Keratinocyte (primary cell): ENCODE results near the gene HIVEP1. TPM values are rescaled to one million over a fixed set of nuclear protein-coding genes. Genes with fewer than 3 reads are reported as not detected.

ENCODE experiments used
- DNase-seq: peaks from one replicate; pipeline ENCODE4 v3.0.0-alpha.2; 2011; ENCODE audit warnings: low read depth, missing footprints, low spot score
- FAIRE-seq: peaks from 2 replicates; lab custom pipeline; 2011; peaks lifted over from hg19 to GRCh38; lab: Jason Lieb, UNC
- H2AFZ ChIP-seq: 2 replicates; pipeline ENCODE4 v1.6.0; 2012; ENCODE audit warnings: low read length, control low read depth, inconsistent platforms; ENCODE audit not compliant: control insufficient read depth
- H3K27ac ChIP-seq: 2 replicates; pipeline ENCODE4 v1.5.1; 2011; ENCODE audit warnings: low read length; ENCODE audit not compliant: control insufficient read depth, insufficient read depth
- H3K27me3 ChIP-seq: 3 replicates; pipeline ENCODE4 v1.6.0; 2011; ENCODE audit warnings: low read length; ENCODE audit not compliant: control insufficient read depth, insufficient read depth; ENCODE audit errors: extremely low read depth
- H3K36me3 ChIP-seq, 2 experiments: 2 replicates in 1 of 2; 3 replicates in 1 of 2; pipeline ENCODE4 v1.5.1; 2011; ENCODE audit warnings: low read length in 2 of 2, mild to moderate bottlenecking in 1 of 2; ENCODE audit not compliant: control insufficient read depth in 2 of 2, insufficient read depth in 2 of 2; ENCODE audit errors: extremely low read depth in 1 of 2
- H3K4me1 ChIP-seq: 3 replicates; pipeline ENCODE4 v1.5.1; 2011; ENCODE audit warnings: low read length; ENCODE audit not compliant: control insufficient read depth, insufficient read depth; ENCODE audit errors: extremely low read depth
- H3K4me2 ChIP-seq: 3 replicates; pipeline ENCODE4 v1.6.0; 2011; ENCODE audit warnings: low read depth, low read length; ENCODE audit not compliant: control insufficient read depth, insufficient read depth; ENCODE audit errors: extremely low read depth
- H3K4me3 ChIP-seq, 3 experiments: fragments of 200-600 bp in 1 of 3; sonication (generic) in 1 of 3; 2 replicates in 2 of 3; 3 replicates in 1 of 3; pipeline ENCODE4 v1.5.1; 2011 to 2016; ENCODE audit warnings: low read length in 3 of 3, mild to moderate bottlenecking in 3 of 3, control low read depth in 2 of 3, inconsistent platforms in 1 of 3, low read depth in 1 of 3, mixed read lengths in 1 of 3, mixed run types in 1 of 3, moderate library complexity in 1 of 3; ENCODE audit not compliant: control insufficient read depth in 2 of 3, insufficient read depth in 2 of 3; ENCODE audit errors: extremely low read depth in 1 of 3
- H3K79me2 ChIP-seq: 2 replicates; pipeline ENCODE4 v1.6.0; 2012; ENCODE audit warnings: low read length; ENCODE audit not compliant: control insufficient read depth, insufficient read depth
- H3K9ac ChIP-seq: 3 replicates; pipeline ENCODE4 v1.6.0; 2011; ENCODE audit warnings: low read length; ENCODE audit not compliant: control insufficient read depth, insufficient read depth; ENCODE audit errors: extremely low read depth
- H3K9me1 ChIP-seq: 3 replicates; pipeline ENCODE4 v1.6.0; 2011; ENCODE audit warnings: low read length; ENCODE audit not compliant: control insufficient read depth, insufficient read depth; ENCODE audit errors: extremely low read depth
- H3K9me3 ChIP-seq: 2 replicates; pipeline ENCODE4 v1.5.1; 2012; ENCODE audit warnings: low read depth, low read length; ENCODE audit not compliant: control insufficient read depth
- H4K20me1 ChIP-seq: 3 replicates; pipeline ENCODE4 v1.6.0; 2011; ENCODE audit warnings: low read length; ENCODE audit not compliant: control insufficient read depth, insufficient read depth; ENCODE audit errors: extremely low read depth
- CTCF ChIP-seq, 3 experiments: IDR thresholded peaks in 1 of 3; conservative IDR thresholded peaks in 1 of 3; optimal IDR thresholded peaks in 1 of 3; 2 replicates in 2 of 3; 3 replicates in 1 of 3; pipeline versions ENCODE3 to v1.5.1; 2011; ENCODE audit warnings: low read length in 3 of 3, mild to moderate bottlenecking in 3 of 3, moderate library complexity in 2 of 3, control low read depth in 1 of 3, inconsistent platforms in 1 of 3; ENCODE audit not compliant: insufficient read depth in 2 of 3; ENCODE audit errors: extremely low read depth in 1 of 3
- EZH2 ChIP-seq: IDR thresholded peaks from one replicate; pipeline ENCODE4 v1.6.1; 2012; ENCODE audit warnings: inconsistent platforms, mild to moderate bottlenecking, low read length, moderate library complexity
- dilution Hi-C: fragments of 300-500 bp; cut with MboI; formaldehyde crosslinking; loops from one replicate; pipeline ENCODE4 v1.7.0; 2020; ENCODE audit warnings: low sequenced_read_pairs; ENCODE audit not compliant: extremely low pct_ligation_motif_present
- polyA plus RNA-seq, 5 experiments: library from polyadenylated mRNA; depleted of rRNA in 3 of 5; stranded (reverse) in 3 of 5; stranded (forward) in 1 of 5; unstranded in 1 of 5; fragments of >200 nt; gene quantifications; 1 replicate in 1 of 5; 2 replicates in 3 of 5; 3 replicates in 1 of 5; pipeline versions ENCODE4 v1.2.1 to v1.2.3, GENCODE V29; 2011 to 2012; ENCODE audit warnings: missing spikeins in 2 of 5, low read depth in 1 of 5, low replicate concordance in 1 of 5

HIVEP1 gene
- polyA plus RNA-seq, 1 donor (not counting 4 experiments of a cell fraction or from before 2014, with no cell fraction given): 13.7 TPM

GRCh38 chr6:12189661-12190060 is 177.5 kb downstream of the HIVEP1 start:
- no peaks in the 10 kb centered on the region for H3K79me2 ChIP-seq
- H4K20me1 ChIP-seq: no peaks in the 10 kb centered on the region
- TF ChIP-seq CTCF (optimal IDR thresholded peaks at IDR 0.05 in 1 of 3, IDR thresholded peaks at IDR 0.05 in 1 of 3, conservative IDR thresholded peaks at IDR 0.05 in 1 of 3; ENCODE audit: extremely low read depth in 1 of 3, insufficient read depth in 2 of 3, low read length in 3 of 3) (no peak), EZH2 (no peak)
- no peak overlapping the region for H3K9ac ChIP-seq
- no peak overlapping the region for H3K4me2 ChIP-seq
- no peaks in the 10 kb centered on the region for H3K9me1 ChIP-seq
- H3K36me3 ChIP-seq: no peaks in the 10 kb centered on the region
- H3K9me3 ChIP-seq: no peaks in the 10 kb centered on the region
- dilution Hi-C loops: no loop called here
- DNase-seq (no peak), FAIRE-seq (no peak)
- H3K4me3 ChIP-seq: no peak overlapping the region
- peaks cover 10% of the 10 kb centered on the region for H3K4me1 ChIP-seq
- H3K27ac ChIP-seq: no peak overlapping the region
- H2AFZ ChIP-seq: no peak overlapping the region
- H3K27me3 ChIP-seq: no peaks in the 10 kb centered on the region

- no peaks in the 10 kb centered on the region for H4K20me1 ChIP-seq
- H3K9me3 ChIP-seq: no peaks in the 10 kb centered on the region
- H3K36me3 ChIP-seq: no peaks in the 10 kb centered on the region
- DNase-seq (no peak), FAIRE-seq (no peak)
- peaks cover 4% of the 10 kb centered on the region for H3K4me1 ChIP-seq
- TF ChIP-seq EZH2: no peak
- TF ChIP-seq CTCF (optimal IDR thresholded peaks at IDR 0.05 in 1 of 3, IDR thresholded peaks at IDR 0.05 in 1 of 3, conservative IDR thresholded peaks at IDR 0.05 in 1 of 3; ENCODE audit: extremely low read depth in 1 of 3, insufficient read depth in 2 of 3, low read length in 3 of 3): no peak
- H2AFZ ChIP-seq: no peak overlapping the region
- H3K4me3 ChIP-seq: no peak overlapping the region
- H3K9ac ChIP-seq: no peak overlapping the region
- H3K27me3 ChIP-seq: no peaks in the 10 kb centered on the region
- H3K27ac ChIP-seq: no peak overlapping the region
- no peaks in the 10 kb centered on the region for H3K79me2 ChIP-seq
- H3K9me1 ChIP-seq: no peaks in the 10 kb centered on the region
- dilution Hi-C loops: no loop called here
- no peak overlapping the region for H3K4me2 ChIP-seq
Observed at GRCh38 chr6:12190252-12190651, 178.1 kb downstream of the HIVEP1 start.
